ENCODE results near the gene CSF1R.

GRCh38 chr5:150060471-150060870, 25.9 kb downstream of the CSF1R start:
- TF ChIP-seq CTCF (conservative IDR thresholded peaks at IDR 0.05; ENCODE audit: low read depth, low read length) = no peak
- TF ChIP-seq EZH2 (IDR thresholded peaks at IDR 0.05; ENCODE audit: borderline replicate concordance, low read depth, low read length, poor library complexity, severe bottlenecking) = no peak
